Astrocyte (in vitro differentiated cells and primary cell): Measurements from ENCODE around the gene MAST1. TPM values are rescaled to one million over a fixed set of nuclear protein-coding genes. Genes with fewer than 3 reads are reported as not detected.

Experiments used
- microRNA-seq: library from miRNA; unstranded; fragments of <30 nt; microRNA quantifications from one replicate; pipeline ENCODE4 v1.2.0, GENCODE V29; 2020
- total RNA-seq: library from RNA; stranded (reverse); gene quantifications from 2 replicates; pipeline ENCODE4 v1.2.1, GENCODE V29; 2021

The MAST1 gene
- total RNA-seq, 1 donor from 2014 or later = 5.4 TPM

Small RNA genes within 50 kb of the gene (microRNA-seq; reads per million reads assigned to microRNA genes)
- gene MIR5695 (not detected), gene MIR6794 (not detected)

Other genes with a start within 250 kb of the MAST1 start
- 8.2 and 12.5 TPM in 2 replicates for gene ZNF490, start 227.7 kb upstream of the MAST1 start, total RNA-seq
- 23.2 and 29.6 TPM in 2 replicates for gene ZNF791, start 227.6 kb upstream of the MAST1 start, total RNA-seq
- 105 and 129 TPM in 2 replicates for gene MAN2B1, start 171.8 kb upstream of the MAST1 start, total RNA-seq
- 10.0 and 13.3 TPM in 2 replicates for gene WDR83, start 171.7 kb upstream of the MAST1 start, total RNA-seq
- gene DHPS, start 156.6 kb upstream of the MAST1 start, total RNA-seq = 43.4 and 47.6 TPM in 2 replicates
- gene GNG14, start 150.5 kb upstream of the MAST1 start, total RNA-seq = not detected in 2 replicates
- 9.9 and 11.6 TPM in 2 replicates for gene FBXW9, start 141.9 kb upstream of the MAST1 start, total RNA-seq
- gene TNPO2, start 114.6 kb upstream of the MAST1 start, total RNA-seq = 69.8 and 76.3 TPM in 2 replicates
- 172 and 178 TPM in 2 replicates for gene TRIR, start 103.8 kb upstream of the MAST1 start, total RNA-seq
- 63.0 and 66.8 TPM in 2 replicates for gene GET3, start 101.0 kb upstream of the MAST1 start, total RNA-seq
- not detected in 2 replicates for gene BEST2, start 86.7 kb upstream of the MAST1 start, total RNA-seq
- 21.7 and 25.9 TPM in 2 replicates for gene HOOK2, start 63.0 kb upstream of the MAST1 start, total RNA-seq
- gene JUNB, start 47.0 kb upstream of the MAST1 start, total RNA-seq = 101 and 126 TPM in 2 replicates
- 145 and 166 TPM in 2 replicates for gene PRDX2, start 36.7 kb upstream of the MAST1 start, total RNA-seq
- 3.6 and 4.5 TPM in 2 replicates for gene THSD8, start 36.4 kb upstream of the MAST1 start, total RNA-seq
- 5.4 and 10.5 TPM in 2 replicates for gene RNASEH2A, start 31.9 kb upstream of the MAST1 start, total RNA-seq
- not detected in 2 replicates for gene RTBDN, start 3.9 kb upstream of the MAST1 start, total RNA-seq
- gene DNASE2, start 42.9 kb downstream of the MAST1 start, total RNA-seq = 33.1 and 37.8 TPM in 2 replicates
- 0.17 TPM in 1 of 2 replicates, not detected in the other for gene KLF1, start 48.7 kb downstream of the MAST1 start, total RNA-seq
- 15.5 and 17.5 TPM in 2 replicates for gene GCDH, start 52.6 kb downstream of the MAST1 start, total RNA-seq
- gene SYCE2, start 80.8 kb downstream of the MAST1 start, total RNA-seq = 0.50 TPM in 1 of 2 replicates, not detected in the other
- 76.7 and 80.4 TPM in 2 replicates for gene FARSA, start 95.2 kb downstream of the MAST1 start, total RNA-seq
- gene CALR, start 100.1 kb downstream of the MAST1 start, total RNA-seq = 2,193 and 2,309 TPM in 2 replicates
- gene RAD23A, start 107.3 kb downstream of the MAST1 start, total RNA-seq = 40.6 and 48.5 TPM in 2 replicates
- gene GADD45GIP1, start 118.7 kb downstream of the MAST1 start, total RNA-seq = 34.0 and 35.5 TPM in 2 replicates
- gene DAND5, start 131.1 kb downstream of the MAST1 start, total RNA-seq = 0.14 TPM in 1 of 2 replicates, not detected in the other
- 8.4 and 9.6 TPM in 2 replicates for gene NFIX, start 157.0 kb downstream of the MAST1 start, total RNA-seq